Measurements from ENCODE around the gene CA10.

CA10 gene

DNA sequence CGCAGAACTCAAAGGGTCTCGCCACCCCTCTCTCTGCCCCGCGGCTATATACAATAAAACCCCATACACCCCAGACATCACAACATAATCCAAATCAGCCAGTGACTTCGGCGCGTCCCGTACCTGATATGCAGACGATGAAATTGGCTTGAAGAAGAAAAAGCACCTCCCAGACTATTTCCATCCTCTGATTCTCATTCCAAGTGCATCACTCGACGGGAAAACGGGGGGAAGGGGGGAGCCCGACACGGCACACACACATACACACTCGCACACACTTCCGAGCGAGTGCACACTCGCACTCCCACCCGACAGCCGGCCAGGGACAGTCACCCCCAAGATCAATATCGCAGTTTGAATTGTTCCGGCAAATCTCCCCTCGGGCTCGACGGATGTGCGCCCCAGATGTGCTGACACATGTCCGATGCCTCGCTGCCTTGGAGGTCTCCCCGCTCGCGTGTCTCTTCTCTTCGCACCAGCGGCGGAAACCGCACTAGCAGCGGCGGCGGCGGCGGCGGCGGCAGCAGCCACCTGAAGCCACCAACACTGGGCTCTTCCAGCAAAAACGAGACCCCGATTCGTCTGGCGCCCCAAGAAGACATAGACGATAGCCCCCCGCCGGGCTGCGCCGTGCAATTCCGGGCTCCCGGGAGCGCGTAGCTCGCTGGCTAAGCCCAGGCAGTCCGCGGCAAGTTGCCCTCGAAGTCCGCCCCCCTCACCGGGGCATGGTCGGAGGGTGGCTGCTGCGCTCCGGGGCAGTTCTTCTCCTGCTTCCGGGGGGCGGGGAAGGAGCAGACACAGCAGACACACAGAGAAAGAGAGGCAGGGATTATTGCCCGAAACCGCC lies 688 bp downstream of the CA10 start:
- H3K36me3 ChIP-seq (ENCODE audit: control insufficient read depth, insufficient read depth, low read length): no peaks in the 10 kb centered on the region
- no peak overlapping the region for H3K27ac ChIP-seq (ENCODE audit: low read depth, low read length)
- no peaks in the 10 kb centered on the region for H3K9me3 ChIP-seq (ENCODE audit: control insufficient read depth, insufficient read depth, low read length)
- peak overlapping the region; percentile 76 for H3K4me3 ChIP-seq (ENCODE audit: low read depth, low read length)
- peaks cover 63% of the 10 kb centered on the region for H3K27me3 ChIP-seq (ENCODE audit: control insufficient read depth, insufficient read depth, low read length)
- peaks cover 16% of the 10 kb centered on the region for H3K4me1 ChIP-seq (ENCODE audit: control insufficient read depth, insufficient read depth, low read length)
- no peak overlapping the region for H3K9ac ChIP-seq (ENCODE audit: low read depth, low read length)

DNA sequence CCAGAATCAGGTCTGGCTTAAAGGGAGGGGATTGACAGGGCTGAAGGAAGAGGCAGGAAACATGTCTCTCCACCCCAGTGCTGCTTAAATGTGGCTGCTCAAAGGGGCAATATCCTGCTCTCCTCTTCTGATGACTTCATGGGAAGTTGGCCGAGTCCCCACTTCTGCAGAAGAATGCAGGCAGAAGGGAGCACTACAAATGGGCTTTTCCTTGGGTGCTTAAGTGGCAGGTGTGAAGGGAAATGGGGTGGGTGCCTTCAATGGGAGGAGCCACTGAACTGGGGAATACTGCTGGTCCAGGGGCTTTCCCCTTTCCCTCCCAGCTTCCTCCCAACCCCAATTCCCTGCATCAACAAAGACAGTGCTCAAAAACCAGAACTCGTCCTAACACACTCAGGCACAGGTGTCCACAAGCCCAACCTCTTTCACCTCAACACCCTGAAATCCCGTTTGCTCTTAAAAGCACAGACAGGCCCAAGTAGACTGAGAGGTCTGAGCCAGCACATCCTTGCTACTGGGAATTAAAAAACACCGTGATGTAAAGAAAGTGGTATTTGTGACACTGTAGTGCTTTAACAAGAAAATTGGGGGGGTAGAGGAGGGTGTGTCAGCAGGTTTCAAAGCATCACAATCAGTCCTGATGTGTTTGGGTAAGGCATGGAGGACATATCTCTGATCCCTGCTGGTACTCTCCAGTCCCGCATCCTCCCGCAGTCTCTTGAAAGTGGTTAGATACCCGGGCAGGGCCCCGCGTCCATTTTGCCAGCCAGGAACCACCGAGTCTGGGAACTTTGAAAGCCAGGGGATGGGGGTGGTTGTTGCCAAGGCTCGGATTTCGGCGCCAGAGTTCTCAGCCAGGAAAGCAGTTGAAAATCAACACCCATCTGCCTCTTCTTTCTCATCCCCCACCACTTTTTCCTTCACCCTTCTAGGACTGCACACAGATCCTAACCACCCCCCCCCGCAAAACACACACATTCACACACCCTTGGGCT lies 1.6 kb downstream of the CA10 start:
- no peaks in the 10 kb centered on the region for H3K36me3 ChIP-seq (ENCODE audit: control insufficient read depth, insufficient read depth, low read length)
- H3K9ac ChIP-seq (ENCODE audit: low read depth, low read length): no peak overlapping the region
- H3K4me3 ChIP-seq (ENCODE audit: low read depth, low read length): peak overlapping the region; percentile 76
- peaks cover 16% of the 10 kb centered on the region for H3K4me1 ChIP-seq (ENCODE audit: control insufficient read depth, insufficient read depth, low read length)
- peaks cover 59% of the 10 kb centered on the region for H3K27me3 ChIP-seq (ENCODE audit: control insufficient read depth, insufficient read depth, low read length)
- H3K9me3 ChIP-seq (ENCODE audit: control insufficient read depth, insufficient read depth, low read length): no peaks in the 10 kb centered on the region
- H3K27ac ChIP-seq (ENCODE audit: low read depth, low read length): no peak overlapping the region

DNA sequence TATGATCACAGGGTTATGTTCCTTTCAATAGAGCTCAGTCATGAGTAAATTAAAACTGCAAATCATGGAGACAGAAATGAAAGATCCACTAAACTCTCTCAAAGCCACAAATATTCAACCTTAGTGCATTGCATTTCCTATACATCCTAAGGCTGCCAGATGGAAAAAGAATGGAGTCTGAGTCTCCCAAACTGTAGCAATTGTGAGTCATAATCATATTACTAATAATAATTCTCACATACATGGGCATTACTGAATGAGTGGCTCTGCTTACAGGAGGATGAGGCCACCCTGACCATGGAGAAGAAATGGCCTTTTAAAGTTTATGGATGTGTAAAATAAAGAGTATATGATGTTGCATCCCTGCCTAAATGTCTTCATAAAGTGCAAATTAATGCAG lies 3.2 kb downstream of the CA10 start:
- Histone ChIP-seq H3K4me1 (ENCODE audit: control insufficient read depth, insufficient read depth, low read length) (peaks cover 16% of the 10 kb centered on the region), H3K9ac (ENCODE audit: low read depth, low read length) (no peak overlapping the region), H3K9me3 (ENCODE audit: control insufficient read depth, insufficient read depth, low read length) (no peaks in the 10 kb centered on the region), H3K27me3 (ENCODE audit: control insufficient read depth, insufficient read depth, low read length) (peaks cover 51% of the 10 kb centered on the region), H3K36me3 (ENCODE audit: control insufficient read depth, insufficient read depth, low read length) (no peaks in the 10 kb centered on the region), H3K27ac (ENCODE audit: low read depth, low read length) (no peak overlapping the region), H3K4me3 (ENCODE audit: low read depth, low read length) (no peak overlapping the region)

DNA sequence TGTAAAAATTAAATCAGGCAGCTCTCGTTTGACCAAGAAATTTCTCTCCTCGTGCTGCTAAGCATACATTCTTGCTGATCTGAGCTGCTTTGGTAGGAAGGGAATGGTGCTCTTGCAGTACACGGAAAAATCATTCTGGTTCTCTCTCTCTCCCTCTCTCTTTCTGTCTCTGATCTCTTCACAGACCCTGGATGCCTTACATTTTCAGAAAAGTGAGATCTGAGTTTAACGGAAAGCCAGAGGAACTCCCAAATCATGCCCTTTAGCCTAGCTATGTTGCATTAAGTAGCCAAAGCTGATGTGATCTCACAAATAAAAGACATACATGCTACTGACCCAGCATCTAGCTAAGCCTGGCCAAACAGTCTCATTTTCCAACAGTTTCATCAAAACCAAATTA lies 4.0 kb downstream of the CA10 start:
- no peaks in the 10 kb centered on the region for H3K9me3 ChIP-seq (ENCODE audit: control insufficient read depth, insufficient read depth, low read length)
- H3K4me3 ChIP-seq (ENCODE audit: low read depth, low read length): no peak overlapping the region
- H3K27ac ChIP-seq (ENCODE audit: low read depth, low read length): no peak overlapping the region
- H3K9ac ChIP-seq (ENCODE audit: low read depth, low read length): no peak overlapping the region
- H3K27me3 ChIP-seq (ENCODE audit: control insufficient read depth, insufficient read depth, low read length): peaks cover 43% of the 10 kb centered on the region
- peaks cover 9% of the 10 kb centered on the region for H3K4me1 ChIP-seq (ENCODE audit: control insufficient read depth, insufficient read depth, low read length)
- no peaks in the 10 kb centered on the region for H3K36me3 ChIP-seq (ENCODE audit: control insufficient read depth, insufficient read depth, low read length)

DNA sequence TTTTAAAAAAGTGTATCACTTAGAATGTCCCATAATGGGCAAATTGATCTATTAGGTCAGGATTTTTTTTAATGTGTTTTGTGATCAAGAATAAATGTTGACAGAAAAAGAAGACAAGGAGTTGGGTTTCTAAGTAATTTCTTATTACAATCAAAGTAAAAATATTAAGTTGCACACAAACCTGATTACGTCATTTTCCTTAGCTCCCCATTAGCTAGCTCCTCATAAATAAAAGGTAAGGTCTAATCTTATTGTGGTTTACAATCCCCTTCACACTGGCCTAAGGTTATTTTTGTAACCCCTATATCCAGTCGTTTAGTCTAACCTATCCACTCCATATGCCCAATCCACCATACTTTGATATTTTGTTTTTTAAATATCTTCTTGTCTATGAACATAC lies 7.6 kb downstream of the CA10 start:
- H3K9me3 ChIP-seq (ENCODE audit: control insufficient read depth, insufficient read depth, low read length): no peaks in the 10 kb centered on the region
- no peaks in the 10 kb centered on the region for H3K36me3 ChIP-seq (ENCODE audit: control insufficient read depth, insufficient read depth, low read length)
- peaks cover 8% of the 10 kb centered on the region for H3K27me3 ChIP-seq (ENCODE audit: control insufficient read depth, insufficient read depth, low read length)
- H3K4me1 ChIP-seq (ENCODE audit: control insufficient read depth, insufficient read depth, low read length): 0 out of 2 replicates have a peak, but pooled peaks cover 4% of the 10 kb centered on the region
- no peak overlapping the region for H3K9ac ChIP-seq (ENCODE audit: low read depth, low read length)
- no peak overlapping the region for H3K4me3 ChIP-seq (ENCODE audit: low read depth, low read length)
- no peak overlapping the region for H3K27ac ChIP-seq (ENCODE audit: low read depth, low read length)

DNA sequence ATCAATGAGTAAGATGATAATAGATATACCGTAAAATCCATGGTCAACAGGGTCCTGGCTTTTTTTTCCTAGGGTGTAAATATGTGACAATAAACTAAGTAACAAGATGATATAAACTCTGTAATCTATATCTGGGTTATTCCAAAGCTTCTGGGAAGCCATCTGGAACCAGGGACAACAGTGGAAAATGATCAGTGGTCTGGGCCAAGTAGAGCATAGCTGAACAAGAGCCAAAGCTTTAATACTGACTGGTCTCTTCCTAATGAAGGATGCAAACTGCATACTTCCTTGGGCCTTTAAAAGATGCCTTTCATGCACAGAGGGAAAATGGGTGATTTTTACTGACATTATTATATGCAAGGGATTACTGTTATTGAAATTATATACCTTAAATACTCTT lies 8.9 kb downstream of the CA10 start:
- H3K9me3 ChIP-seq (ENCODE audit: control insufficient read depth, insufficient read depth, low read length): no peaks in the 10 kb centered on the region
- no peak overlapping the region for H3K4me3 ChIP-seq (ENCODE audit: low read depth, low read length)
- H3K27me3 ChIP-seq (ENCODE audit: control insufficient read depth, insufficient read depth, low read length): no peaks in the 10 kb centered on the region
- peaks cover 10% of the 10 kb centered on the region for H3K4me1 ChIP-seq (ENCODE audit: control insufficient read depth, insufficient read depth, low read length)
- no peak overlapping the region for H3K27ac ChIP-seq (ENCODE audit: low read depth, low read length)
- no peaks in the 10 kb centered on the region for H3K36me3 ChIP-seq (ENCODE audit: control insufficient read depth, insufficient read depth, low read length)
- no peak overlapping the region for H3K9ac ChIP-seq (ENCODE audit: low read depth, low read length)

DNA sequence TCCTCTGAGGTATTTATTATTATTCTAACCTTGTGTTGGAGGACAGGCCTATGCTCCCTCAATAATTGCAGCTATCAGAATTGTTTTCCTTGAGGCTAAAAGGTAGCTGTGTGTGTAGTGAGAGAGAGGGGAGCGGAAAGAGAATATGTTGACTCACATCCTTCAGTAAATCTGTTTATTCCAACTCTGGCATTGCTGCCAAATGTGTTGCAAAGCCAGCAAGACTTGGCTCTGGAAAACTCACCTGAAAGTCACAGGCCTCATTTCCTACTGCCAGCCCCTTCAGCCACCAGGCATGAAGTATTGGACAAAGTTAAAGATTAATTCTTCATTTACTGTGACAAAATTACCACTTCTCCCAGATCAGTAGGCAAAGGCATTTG lies 9.6 kb downstream of the CA10 start:
- Histone ChIP-seq H3K4me3 (ENCODE audit: low read depth, low read length) (no peak overlapping the region), H3K4me1 (ENCODE audit: control insufficient read depth, insufficient read depth, low read length) (peaks cover 7% of the 10 kb centered on the region), H3K36me3 (ENCODE audit: control insufficient read depth, insufficient read depth, low read length) (no peaks in the 10 kb centered on the region), H3K9me3 (ENCODE audit: control insufficient read depth, insufficient read depth, low read length) (no peaks in the 10 kb centered on the region), H3K9ac (ENCODE audit: low read depth, low read length) (no peak overlapping the region), H3K27me3 (ENCODE audit: control insufficient read depth, insufficient read depth, low read length) (no peaks in the 10 kb centered on the region), H3K27ac (ENCODE audit: low read depth, low read length) (no peak overlapping the region)

DNA sequence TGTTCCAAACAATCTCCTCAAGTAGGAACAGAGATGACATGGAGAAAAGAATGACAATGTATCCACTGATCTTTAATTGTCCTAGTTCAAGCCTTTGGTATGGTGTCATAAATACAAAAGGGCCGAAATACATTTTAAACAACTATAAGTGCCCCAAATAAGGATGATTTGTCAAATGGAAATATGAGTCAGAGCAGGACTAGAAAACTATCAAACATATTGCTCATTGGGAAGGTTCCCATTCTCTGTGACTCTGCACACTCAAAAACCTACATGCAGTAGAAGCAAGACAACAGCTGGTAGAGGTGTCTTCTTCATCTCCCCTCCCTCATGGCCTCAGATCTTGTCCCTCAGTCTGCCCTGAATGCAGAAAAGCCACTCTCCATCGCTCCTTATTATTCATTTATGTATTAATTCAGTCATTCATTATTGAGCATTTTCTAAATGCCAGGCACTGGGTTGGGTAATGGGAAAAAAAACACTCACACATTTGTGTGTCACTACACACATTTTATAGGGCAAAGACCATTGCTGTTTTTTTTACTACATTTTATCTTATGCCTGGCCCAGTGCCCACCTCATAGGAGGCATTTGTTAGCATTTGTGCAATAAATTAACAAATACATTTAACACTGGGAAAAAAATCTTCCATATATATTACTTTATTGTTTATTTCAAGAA lies 10.1 kb downstream of the CA10 start:
- peaks cover 12% of the 10 kb centered on the region for H3K4me1 ChIP-seq (ENCODE audit: control insufficient read depth, insufficient read depth, low read length)
- no peak overlapping the region for H3K27ac ChIP-seq (ENCODE audit: low read depth, low read length)

DNA sequence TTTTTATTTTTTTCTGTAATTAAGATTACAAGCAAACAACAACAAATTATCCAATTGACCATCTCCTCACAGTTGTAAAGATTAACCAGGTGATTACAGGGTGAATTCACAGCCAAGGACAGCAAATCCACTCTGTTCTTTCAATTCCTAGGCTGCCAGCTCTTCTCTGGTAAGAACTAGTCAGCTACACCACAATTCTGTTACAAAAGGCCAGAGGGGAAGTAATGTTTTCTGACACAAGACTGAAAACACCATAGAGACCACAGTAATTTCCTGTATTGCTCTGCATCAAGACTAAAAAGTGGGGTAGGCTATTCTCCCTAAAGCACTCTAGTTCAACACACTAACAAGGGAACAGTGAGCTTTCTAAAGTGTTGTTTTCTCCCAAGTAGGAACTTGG lies 10.6 kb downstream of the CA10 start:
- Histone ChIP-seq H3K9ac (ENCODE audit: low read depth, low read length) (no peak overlapping the region), H3K4me1 (ENCODE audit: control insufficient read depth, insufficient read depth, low read length) (peaks cover 13% of the 10 kb centered on the region), H3K27me3 (ENCODE audit: control insufficient read depth, insufficient read depth, low read length) (no peaks in the 10 kb centered on the region), H3K36me3 (ENCODE audit: control insufficient read depth, insufficient read depth, low read length) (no peaks in the 10 kb centered on the region), H3K9me3 (ENCODE audit: control insufficient read depth, insufficient read depth, low read length) (no peaks in the 10 kb centered on the region), H3K4me3 (ENCODE audit: low read depth, low read length) (no peak overlapping the region), H3K27ac (ENCODE audit: low read depth, low read length) (no peak overlapping the region)

More for the DNA sequence above, 10.1 kb downstream of the CA10 start:
- no peaks in the 10 kb centered on the region for H3K36me3 ChIP-seq (ENCODE audit: control insufficient read depth, insufficient read depth, low read length)
- H3K9ac ChIP-seq (ENCODE audit: low read depth, low read length): no peak overlapping the region
- H3K4me3 ChIP-seq (ENCODE audit: low read depth, low read length): no peak overlapping the region
- H3K9me3 ChIP-seq (ENCODE audit: control insufficient read depth, insufficient read depth, low read length): no peaks in the 10 kb centered on the region
- H3K27me3 ChIP-seq (ENCODE audit: control insufficient read depth, insufficient read depth, low read length): no peaks in the 10 kb centered on the region

DNA sequence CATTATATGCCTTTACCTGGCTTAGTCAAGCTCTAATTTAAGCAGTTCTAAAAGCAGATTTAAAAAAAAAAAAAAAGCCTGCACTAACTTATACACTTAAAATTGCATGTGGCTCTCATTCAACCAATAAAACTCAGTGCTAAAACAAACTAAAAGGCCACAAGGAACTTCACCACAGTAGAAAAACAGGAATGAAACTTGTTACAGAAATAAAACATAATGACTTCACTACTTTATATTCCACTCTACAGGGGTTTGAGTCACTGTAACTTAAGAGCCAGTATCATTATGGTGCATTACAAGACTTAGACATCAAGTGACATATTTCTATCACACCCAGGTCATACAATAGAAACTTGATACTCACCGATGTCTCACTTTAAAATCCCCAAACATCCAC lies 11.1 kb downstream of the CA10 start:
- no peaks in the 10 kb centered on the region for H3K36me3 ChIP-seq (ENCODE audit: control insufficient read depth, insufficient read depth, low read length)
- no peaks in the 10 kb centered on the region for H3K9me3 ChIP-seq (ENCODE audit: control insufficient read depth, insufficient read depth, low read length)
- H3K4me3 ChIP-seq (ENCODE audit: low read depth, low read length): no peak overlapping the region
- no peaks in the 10 kb centered on the region for H3K27me3 ChIP-seq (ENCODE audit: control insufficient read depth, insufficient read depth, low read length)
- H3K4me1 ChIP-seq (ENCODE audit: control insufficient read depth, insufficient read depth, low read length): peaks cover 13% of the 10 kb centered on the region
- H3K27ac ChIP-seq (ENCODE audit: low read depth, low read length): no peak overlapping the region
- H3K9ac ChIP-seq (ENCODE audit: low read depth, low read length): no peak overlapping the region

Measured in HUES48 (cell line).